Measurements from ENCODE around the gene ZFYVE16. TPM values are rescaled to one million over a fixed set of nuclear protein-coding genes. Genes with fewer than 3 reads are reported as not detected.

Gene ZFYVE16
- total and polyA plus RNA-seq, 10 of the 15 experiments (the other 5 are each of a cell fraction or from before 2014, with no cell fraction given): 2.9 to 11.2 (median 7.8) TPM

- Histone ChIP-seq H3K4me2 (ENCODE audit: control insufficient read depth, insufficient read depth) (no peak overlapping the region), H2AFZ (ENCODE audit: control insufficient read depth, low read depth, low read length) (no peak overlapping the region), H3K4me1 (ENCODE audit: control insufficient read depth, insufficient read depth, low read length) (no peaks in the 10 kb centered on the region), H4K20me1 (ENCODE audit: control insufficient read depth, insufficient read depth) (no peaks in the 10 kb centered on the region), H3K27ac (ENCODE audit: control insufficient read depth, insufficient read depth) (no peak overlapping the region), H3K79me2 (ENCODE audit: control insufficient read depth, insufficient read depth, low read length) (no peaks in the 10 kb centered on the region), H3K27me3 (replicated peaks in 1 of 2; ENCODE audit: control insufficient read depth in 2 of 2, insufficient read depth in 2 of 2, low read length in 1 of 2) (no peaks in the 10 kb centered on the region), H3K9ac (ENCODE audit: control insufficient read depth, insufficient read depth, low read length) (no peak overlapping the region), H3K36me3 (ENCODE audit: control insufficient read depth in 2 of 2, insufficient read depth in 2 of 2, low read length in 1 of 2) (no peaks in the 10 kb centered on the region), H3K4me3 (no peak overlapping the region), H3K9me3 (replicated peaks; ENCODE audit: control insufficient read depth, insufficient read depth, low read length) (no peaks in the 10 kb centered on the region; the same call in 1 of the 3 replicates)
- no TSS peak for BruUV-seq (replicated peaks)
- FAIRE-seq: no peak
- WGBS (ENCODE audit: insufficient coverage, insufficient replicate concordance, low lambda C conversion rate, missing lambda C conversion rate): 68% methylated on average over 3 of the region's 3 CpGs
- POLR2A ChIA-PET: no interaction called here
- DNase-seq (ENCODE audit: low read depth, low spot score): no peak
- ATAC-seq: no peak
- CTCF ChIA-PET: no interaction called here
- RAD21 ChIA-PET (ENCODE audit: unreplicated experiment): no interaction called here
- SMC1A ChIA-PET (ENCODE audit: uncharacterized antibody, unreplicated experiment): no interaction called here
- in situ Hi-C loops (cut with MboI) (no loop called here), intact Hi-C loops (cut with micrococcal nuclease; ENCODE audit: unreplicated experiment) (no loop called here)
- TF ChIP-seq HDGF (IDR thresholded peaks at IDR 0.05) (no peak), YY1 (IDR thresholded peaks at IDR 0.05; ENCODE audit: low read depth, low read length) (no peak), IRF3 (IDR thresholded peaks at IDR 0.05) (no peak), ZNF217 (IDR thresholded peaks at IDR 0.05) (no peak), MXI1 (IDR thresholded peaks at IDR 0.05; ENCODE audit: low read depth, low read length) (no peak), EED (IDR thresholded peaks at IDR 0.05; ENCODE audit: low read depth) (no peak), SUPT20H (IDR thresholded peaks at IDR 0.05; ENCODE audit: borderline replicate concordance, control insufficient read depth, low read depth, low read length) (no peak), EP300 (IDR thresholded peaks at IDR 0.05; ENCODE audit: borderline replicate concordance in 1 of 2, control insufficient read depth in 1 of 2, low read depth in 2 of 2, low read length in 2 of 2) (no peak), HCFC1 (IDR thresholded peaks at IDR 0.05; ENCODE audit: low read length) (no peak), TAF1 (IDR thresholded peaks at IDR 0.05; ENCODE audit: borderline replicate concordance, low read depth, low read length) (no peak), HSF1 (IDR thresholded peaks at IDR 0.05; ENCODE audit: low read depth, low read length) (no peak), ATF2 (IDR thresholded peaks at IDR 0.05; ENCODE audit: low read length) (no peak), HDAC2 (IDR thresholded peaks at IDR 0.05) (no peak), EGR1 (IDR thresholded peaks at IDR 0.05; ENCODE audit: borderline replicate concordance in 1 of 2, low read depth in 2 of 2, low read length in 2 of 2) (no peak), ZNF274 (IDR thresholded peaks at IDR 0.05; ENCODE audit: insufficient read depth, insufficient read length) (no peak), STAT1 (conservative IDR thresholded peaks at IDR 0.05) (no peak), CREM (IDR thresholded peaks at IDR 0.05; ENCODE audit: low read depth) (no peak), PAX8 (IDR thresholded peaks at IDR 0.05) (no peak), ESRRA (IDR thresholded peaks at IDR 0.05; ENCODE audit: low read length) (no peak), ZNF622 (IDR thresholded peaks at IDR 0.05) (no peak)
Measured at GRCh38 chr5:80374188-80374587, 33.7 kb upstream of the ZFYVE16 start.
